Retinal pigment epithelial cell (primary cell): Measurements from ENCODE around the gene PTGES2.

Source experiments
- DNase-seq: peaks from one replicate; pipeline ENCODE4 v3.0.0-alpha.2; 2010; ENCODE audit warnings: low read depth
- H3K4me3 ChIP-seq: 2 replicates; pipeline ENCODE4 v1.5.1; 2011; ENCODE audit warnings: mild to moderate bottlenecking, low read length, control low read depth, moderate library complexity
- CTCF ChIP-seq: conservative IDR thresholded peaks from 2 replicates; pipeline ENCODE4 v1.5.1; 2011; ENCODE audit warnings: low read depth, low read length, control low read depth, inconsistent platforms

PTGES2 gene

GRCh38 chr9:128153060-128153946, 25.8 kb upstream of the PTGES2 start:
- no peak for TF ChIP-seq CTCF
- no peak for DNase-seq
- no peak overlapping the region for H3K4me3 ChIP-seq

GRCh38 chr9:128152133-128153059, 24.9 kb upstream of the PTGES2 start:
- no peak for TF ChIP-seq CTCF
- no peak overlapping the region for H3K4me3 ChIP-seq
- no peak for DNase-seq

GRCh38 chr9:128151309-128152132, 24.0 kb upstream of the PTGES2 start:
- TF ChIP-seq CTCF: no peak
- no peak overlapping the region for H3K4me3 ChIP-seq
- no peak for DNase-seq

GRCh38 chr9:128150594-128151308, 23.2 kb upstream of the PTGES2 start:
- DNase-seq: no peak
- peak; percentile 48 for TF ChIP-seq CTCF

GRCh38 chr9:128149951-128150593, 22.5 kb upstream of the PTGES2 start:
- DNase-seq: no peak

More at GRCh38 chr9:128150594-128151308, 23.2 kb upstream of the PTGES2 start:
- no peak overlapping the region for H3K4me3 ChIP-seq

More at GRCh38 chr9:128149951-128150593, 22.5 kb upstream of the PTGES2 start:
- H3K4me3 ChIP-seq: no peak overlapping the region
- TF ChIP-seq CTCF: no peak
